MM.1S (cell line): Measurements from ENCODE around the gene CDH4.

Experiments used
- DNase-seq: peaks from one replicate; pipeline ENCODE4 v3.0.0-alpha.2; 2015
- H2AFZ ChIP-seq: fragments of 300-600 bp; sonication (generic); 2 replicates; pipeline ENCODE4 v1.6.0; 2016; ENCODE audit warnings: antibody characterized with exemption, low read length
- H3F3A ChIP-seq: fragments of 300-600 bp; sonication (generic); 2 replicates; pipeline ENCODE4 v1.6.1; 2016; ENCODE audit warnings: mild to moderate bottlenecking, antibody characterized with exemption, low read length, moderate library complexity, mixed read lengths; ENCODE audit not compliant: insufficient read depth
- H3K27ac ChIP-seq: fragments of 300-600 bp; sonication (generic); 2 replicates; pipeline ENCODE4 v1.5.1; 2016; ENCODE audit warnings: mild to moderate bottlenecking, low read length
- H3K27me3 ChIP-seq: fragments of 300-600 bp; sonication (generic); replicated peaks from 2 replicates; pipeline ENCODE4 v1.6.0; 2016; ENCODE audit warnings: low read length; ENCODE audit not compliant: insufficient read depth
- H3K36me3 ChIP-seq: fragments of 300-600 bp; sonication (generic); replicated peaks from 2 replicates; pipeline ENCODE4 v1.6.1; 2016; ENCODE audit warnings: mild to moderate bottlenecking, low read length, mixed read lengths; ENCODE audit not compliant: insufficient read depth
- H3K4me1 ChIP-seq: fragments of 300-600 bp; sonication (generic); 2 replicates; pipeline ENCODE4 v1.6.1; 2016; ENCODE audit warnings: low read length, mixed read lengths
- H3K4me2 ChIP-seq: fragments of 300-600 bp; sonication (generic); 2 replicates; pipeline ENCODE4 v1.6.0; 2016; ENCODE audit warnings: low read depth, low read length
- H3K4me3 ChIP-seq: fragments of 300-600 bp; sonication (generic); 2 replicates; pipeline ENCODE4 v1.5.1; 2016; ENCODE audit warnings: low read length, mixed read lengths
- H3K79me2 ChIP-seq: fragments of 300-600 bp; sonication (generic); 2 replicates; pipeline ENCODE4 v1.6.1; 2016; ENCODE audit warnings: mixed run types, low read length, mixed read lengths
- H3K9ac ChIP-seq: fragments of 300-600 bp; sonication (generic); 2 replicates; pipeline ENCODE4 v1.6.1; 2016; ENCODE audit warnings: low read length, mixed read lengths
- H3K9me2 ChIP-seq: fragments of 300-600 bp; sonication (generic); replicated peaks from 2 replicates; pipeline ENCODE4 v1.6.1; 2016; ENCODE audit warnings: mild to moderate bottlenecking, low read length, mixed read lengths; ENCODE audit not compliant: insufficient read depth
- H3K9me3 ChIP-seq: fragments of 300-600 bp; sonication (generic); replicated peaks from 2 replicates; pipeline ENCODE4 v1.6.1; 2016; ENCODE audit warnings: mild to moderate bottlenecking, low read length, mixed read lengths; ENCODE audit not compliant: insufficient read depth
- H4K20me1 ChIP-seq: fragments of 300-600 bp; sonication (generic); 2 replicates; pipeline ENCODE4 v1.6.1; 2016; ENCODE audit warnings: mild to moderate bottlenecking, low read length, moderate library complexity, mixed read lengths; ENCODE audit not compliant: insufficient read depth
- CTCF ChIP-seq: fragments of 300-600 bp; sonication (generic); IDR thresholded peaks from 2 replicates; pipeline ENCODE4 v1.5.1; 2016; ENCODE audit warnings: antibody characterized with exemption, low read length, mixed read lengths
- EZH2 ChIP-seq: fragments of 300-600 bp; sonication (generic); optimal IDR thresholded peaks from 2 replicates; pipeline ENCODE3; 2017; ENCODE audit warnings: low read depth, mild to moderate bottlenecking, antibody characterized with exemption, low read length, mixed read lengths
- EZH2phosphoT487 ChIP-seq: fragments of 300-600 bp; sonication (generic); IDR thresholded peaks from 2 replicates; pipeline ENCODE4 v1.6.1; 2018; ENCODE audit warnings: antibody characterized with exemption, low read length

The CDH4 gene

GRCh38 chr20:61278296-61278695 lies 26.2 kb downstream of the CDH4 start:
- no peak overlapping the region for H3K4me2 ChIP-seq
- no peak for DNase-seq
- no peaks in the 10 kb centered on the region for H3K36me3 ChIP-seq
- H3K9me2 ChIP-seq = no peaks in the 10 kb centered on the region
- H3K4me1 ChIP-seq = no peaks in the 10 kb centered on the region
- TF ChIP-seq CTCF (no peak), EZH2phosphoT487 (no peak), EZH2 (no peak)
- no peaks in the 10 kb centered on the region for H3F3A ChIP-seq
- no peak overlapping the region for H3K4me3 ChIP-seq
- no peaks in the 10 kb centered on the region for H4K20me1 ChIP-seq
- H2AFZ ChIP-seq = no peak overlapping the region
- H3K9me3 ChIP-seq = no peaks in the 10 kb centered on the region
- no peaks in the 10 kb centered on the region for H3K79me2 ChIP-seq
- no peak overlapping the region for H3K9ac ChIP-seq
- peaks cover 13% of the 10 kb centered on the region for H3K27me3 ChIP-seq
- no peak overlapping the region for H3K27ac ChIP-seq

- H3K4me3 ChIP-seq = no peak overlapping the region
- H3K9me2 ChIP-seq = no peaks in the 10 kb centered on the region
- no peaks in the 10 kb centered on the region for H3K9me3 ChIP-seq
- H3K27ac ChIP-seq = no peak overlapping the region
- no peaks in the 10 kb centered on the region for H3K36me3 ChIP-seq
- H3K79me2 ChIP-seq = no peaks in the 10 kb centered on the region
- no peaks in the 10 kb centered on the region for H3F3A ChIP-seq
- peaks cover 13% of the 10 kb centered on the region for H3K27me3 ChIP-seq
- no peak overlapping the region for H3K4me2 ChIP-seq
- TF ChIP-seq EZH2phosphoT487 = no peak
- H3K9ac ChIP-seq = no peak overlapping the region
- no peaks in the 10 kb centered on the region for H4K20me1 ChIP-seq
- DNase-seq = no peak
- H2AFZ ChIP-seq = no peak overlapping the region
- H3K4me1 ChIP-seq = no peaks in the 10 kb centered on the region
Observed at GRCh38 chr20:61279621-61280150, 27.6 kb downstream of the CDH4 start.

GRCh38 chr20:61280217-61280980 lies 28.3 kb downstream of the CDH4 start:
- no peaks in the 10 kb centered on the region for H3K4me1 ChIP-seq
- no peaks in the 10 kb centered on the region for H3K79me2 ChIP-seq
- no peak overlapping the region for H3K27ac ChIP-seq
- no peaks in the 10 kb centered on the region for H3K9me2 ChIP-seq
- H2AFZ ChIP-seq = no peak overlapping the region
- no peaks in the 10 kb centered on the region for H3K36me3 ChIP-seq
- no peak for DNase-seq
- H3K4me3 ChIP-seq = no peak overlapping the region
- peaks cover 13% of the 10 kb centered on the region for H3K27me3 ChIP-seq
- H3K9ac ChIP-seq = no peak overlapping the region
- no peaks in the 10 kb centered on the region for H3F3A ChIP-seq
- H4K20me1 ChIP-seq = no peaks in the 10 kb centered on the region
- H3K4me2 ChIP-seq = no peak overlapping the region
- TF ChIP-seq EZH2 = no peak
- no peaks in the 10 kb centered on the region for H3K9me3 ChIP-seq

- no peak for DNase-seq
Observed at GRCh38 chr20:61281286-61281795, 29.3 kb downstream of the CDH4 start.

More at GRCh38 chr20:61281286-61281795, 29.3 kb downstream of the CDH4 start:
- peaks cover 9% of the 10 kb centered on the region for H3K27me3 ChIP-seq
- no peak overlapping the region for H3K4me2 ChIP-seq
- H3K79me2 ChIP-seq = no peaks in the 10 kb centered on the region
- H3K27ac ChIP-seq = no peak overlapping the region
- TF ChIP-seq CTCF (no peak), EZH2 (no peak), EZH2phosphoT487 (no peak)
- H3K4me3 ChIP-seq = no peak overlapping the region
- H3F3A ChIP-seq = no peaks in the 10 kb centered on the region
- no peak overlapping the region for H3K9ac ChIP-seq
- no peaks in the 10 kb centered on the region for H3K4me1 ChIP-seq
- no peaks in the 10 kb centered on the region for H3K9me3 ChIP-seq
- no peaks in the 10 kb centered on the region for H3K36me3 ChIP-seq
- H4K20me1 ChIP-seq = no peaks in the 10 kb centered on the region
- no peak overlapping the region for H2AFZ ChIP-seq
- H3K9me2 ChIP-seq = no peaks in the 10 kb centered on the region
